Right lobe of liver (tissue), 6 donors: Measurements from ENCODE around the gene SPAG6. TPM values are rescaled to one million over a fixed set of nuclear protein-coding genes. Genes with fewer than 3 reads are reported as not detected.
A peak's percentile ranks its signal among the peaks of the same experiment; 100 is the strongest.

ENCODE experiments used
- ATAC-seq, 4 donors: fragments of 200-7000 bp; cut with Tn5 transposase; one replicate each; pipeline ENCODE4 v1.9.1; 2020; ENCODE audit warnings: mild to moderate bottlenecking in 4 of 4, moderate library complexity in 4 of 4
- DNase-seq, 3 donors: peaks; one replicate each; pipeline ENCODE4 v3.0.0-alpha.2; 2020
- H3K27ac ChIP-seq, 3 donors: fragments of 200-600 bp; one replicate each; pipeline ENCODE4 v1.8.0; 2022
- H3K27me3 ChIP-seq, 2 donors: fragments of 200-600 bp; one replicate each; pipeline ENCODE4 v1.8.0; 2022
- H3K36me3 ChIP-seq, 4 donors: fragments of 200-600 bp; sonication (generic) in 1 of 4; one replicate each; pipeline versions ENCODE4 v1.5.1 to v1.8.0; 2017 to 2022; ENCODE audit warnings: control low read depth in 1 of 4
- H3K4me1 ChIP-seq, 4 donors: fragments of 200-600 bp; sonication (generic) in 1 of 4; one replicate each; pipeline versions ENCODE4 v1.5.1 to v1.8.0; 2017 to 2022; ENCODE audit warnings: control low read depth in 1 of 4
- H3K4me3 ChIP-seq, 3 donors: fragments of 200-600 bp; one replicate each; pipeline ENCODE4 v1.8.0; 2022
- H3K9me3 ChIP-seq, 4 donors: fragments of 200-600 bp; sonication (generic) in 1 of 4; one replicate each; pipeline versions ENCODE4 v1.5.1 to v1.8.0; 2017 to 2022; ENCODE audit warnings: control low read depth in 1 of 4
- CTCF ChIP-seq, 4 donors: fragments of 200-600 bp in 3 of 4; fragments of 450-650 bp in 1 of 4; IDR thresholded peaks; one replicate each; pipeline versions ENCODE4 v1.5.1 to v1.8.0; 2016 to 2022; ENCODE audit warnings: antibody characterized with exemption in 4 of 4, mild to moderate bottlenecking in 2 of 4
- POLR2A ChIP-seq: fragments of 450-650 bp; IDR thresholded peaks from one replicate; pipeline ENCODE4 v1.6.1; 2017; ENCODE audit warnings: antibody characterized with exemption, mild to moderate bottlenecking
- WGBS: methylation state at CpG from one replicate; pipeline ENCODE4 v1.1.6; 2018; ENCODE audit warnings: low coverage, low lambda C conversion rate; ENCODE audit not compliant: insufficient coverage; ENCODE audit errors: missing lambda C conversion rate; 5-methylcytosine and 5-hydroxymethylcytosine counted together
- intact Hi-C, 2 donors: fragments of 100-400 bp; cut with DNase I; formaldehyde crosslinking; loops; one replicate each; pipeline versions ENCODE4 v1.11.2 to v1.14.1; 2022
- total RNA-seq, 6 experiments: library from RNA; depleted of rRNA in 2 of 6; stranded (reverse); fragments of >200 nt in 2 of 6; fragmentation: NEBNext Ultra II Directional in 3 of 6; extraction: Animal tissue kit (Norgen Biotek cat#: 25700) in 3 of 6; gene quantifications; one replicate each; pipeline versions ENCODE4 v1.1.0 to v1.2.4, GENCODE V29; 2016 to 2023
- donor health status: DM: no; HTN: yes; CAD: no.
- donor health status: DM: no; HTN: no; CAD: no.
- donor health status: DM: no; HTN: no; CAD: no.
- donor health status: DM: no; HTN: yes; CAD: no.
- donor health status: DM: no; HTN: yes; CAD: no.

The SPAG6 gene
- total RNA-seq, 6 experiments from 2014 or later: not detected

- 20% methylated on average over 14 of the region's 35 CpGs for WGBS
- no peak for TF ChIP-seq POLR2A
- no peak for TF ChIP-seq CTCF (IDR thresholded peaks at IDR 0.05)
- Histone ChIP-seq H3K27me3 (no peaks in the 10 kb centered on the region), H3K36me3 (no peaks in the 10 kb centered on the region), H3K4me3 (peak overlapping the region; percentile 79 to 84 (median 80)), H3K4me1 (peaks cover 0 to 12% (median 4%) of the 10 kb centered on the region in 4 donors), H3K27ac (peak overlapping the region; percentile 86 to 98 (median 90)), H3K9me3 (no peaks in the 10 kb centered on the region)
- intact Hi-C loops: no loop called here
- DNase-seq (peak in 1 of 3 donors; percentile 50), ATAC-seq (no peak)
Measured at GRCh38 chr10:22436526-22436892, 91.2 kb downstream of the SPAG6 start.

GRCh38 chr10:22436893-22437619 lies 91.8 kb downstream of the SPAG6 start:
- H3K36me3 ChIP-seq: no peaks in the 10 kb centered on the region
- WGBS: no CpG with 5 or more reads among the region's 85 CpGs
- H3K27ac ChIP-seq: peak overlapping the region; percentile 86 to 98 (median 90)
- intact Hi-C loops: no loop called here
- H3K27me3 ChIP-seq: no peaks in the 10 kb centered on the region
- TF ChIP-seq POLR2A (peak; percentile 85), CTCF (IDR thresholded peaks at IDR 0.05) (peak in 1 of 4 donors; percentile 5)
- peaks cover 0 to 12% (median 4%) of the 10 kb centered on the region in 4 donors for H3K4me1 ChIP-seq
- no peaks in the 10 kb centered on the region for H3K9me3 ChIP-seq
- ATAC-seq: peak; percentile 86 to 91 (median 90)
- peak; percentile 82 to 89 (median 88) for DNase-seq
- peak overlapping the region; percentile 79 to 84 (median 80) for H3K4me3 ChIP-seq

- 4% methylated on average over 18 of the region's 27 CpGs for WGBS
- Histone ChIP-seq H3K27me3 (no peaks in the 10 kb centered on the region), H3K36me3 (no peaks in the 10 kb centered on the region), H3K9me3 (no peaks in the 10 kb centered on the region), H3K4me3 (peak overlapping the region; percentile 79 to 84 (median 80)), H3K4me1 (peaks cover 0 to 12% (median 4%) of the 10 kb centered on the region in 4 donors), H3K27ac (peak overlapping the region; percentile 86 to 98 (median 90))
- no peak for TF ChIP-seq POLR2A
- no peak for TF ChIP-seq CTCF (IDR thresholded peaks at IDR 0.05)
- DNase-seq: no peak
- intact Hi-C loops: no loop called here
- ATAC-seq: peak; percentile 41 to 69 (median 58)
Measured at GRCh38 chr10:22437620-22438588, 92.6 kb downstream of the SPAG6 start.

- no peak for TF ChIP-seq CTCF (IDR thresholded peaks at IDR 0.05)
- TF ChIP-seq POLR2A: no peak
- 77% methylated on average over 4 of the region's 4 CpGs for WGBS
- H3K9me3 ChIP-seq: no peaks in the 10 kb centered on the region
- no peaks in the 10 kb centered on the region for H3K36me3 ChIP-seq
- H3K27ac ChIP-seq: no peak overlapping the region
- intact Hi-C loops: no loop called here
- DNase-seq (no peak), ATAC-seq (no peak)
- peaks cover 0 to 12% (median 4%) of the 10 kb centered on the region in 4 donors for H3K4me1 ChIP-seq
- H3K27me3 ChIP-seq: no peaks in the 10 kb centered on the region
- H3K4me3 ChIP-seq: no peak overlapping the region
Measured at GRCh38 chr10:22438711-22439110, 93.4 kb downstream of the SPAG6 start.
